ENCODE data around the gene UNC5CL. TPM values are rescaled to one million over a fixed set of nuclear protein-coding genes. Genes with fewer than 3 reads are reported as not detected.

UNC5CL gene
- total and polyA plus RNA-seq, 2 donors (not counting 1 experiment from before 2014, with no cell fraction given), result 0.01 to 0.17 TPM

DNA sequence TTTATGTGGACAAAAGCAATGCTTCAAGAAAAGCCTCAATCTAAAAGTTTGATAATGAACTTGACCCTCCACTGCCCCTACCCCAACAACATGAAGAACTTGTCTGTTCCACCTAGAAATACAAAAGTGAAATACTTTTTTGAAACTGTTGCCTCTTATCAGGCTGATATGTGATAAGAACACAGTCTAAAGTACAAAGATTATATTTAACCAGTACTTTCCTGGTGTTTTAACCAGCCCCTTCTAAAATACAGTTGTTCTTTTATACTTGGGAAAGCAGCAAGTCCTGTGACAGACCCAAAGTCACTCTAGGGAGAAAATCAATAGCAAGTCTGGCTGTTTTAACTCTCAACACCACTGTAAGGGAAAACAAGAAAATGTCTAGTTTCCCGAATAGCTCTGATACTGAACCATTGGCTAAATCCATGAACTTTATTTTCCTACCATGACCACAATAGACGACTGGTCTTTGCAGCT, 26.6 kb upstream of the UNC5CL start:
- no peak overlapping the region for H2AFZ ChIP-seq (ENCODE audit: low read length)
- H3K79me2 ChIP-seq (ENCODE audit: control insufficient read depth, insufficient read depth, low read length), result no peaks in the 10 kb centered on the region
- no peaks in the 10 kb centered on the region for H3K36me3 ChIP-seq (ENCODE audit: control insufficient read depth, insufficient read depth, low read length)
- no peaks in the 10 kb centered on the region for H3K9me3 ChIP-seq (ENCODE audit: control insufficient read depth, insufficient read depth, low read depth, low read length)
- no peak overlapping the region for H3K27ac ChIP-seq (ENCODE audit: insufficient read depth, low read length)
- no peaks in the 10 kb centered on the region for H3K27me3 ChIP-seq (ENCODE audit: control insufficient read depth, insufficient read depth, low read length)
- no peak for DNase-seq (ENCODE audit: low read depth in 2 of 2)
- TF ChIP-seq CTCF (conservative IDR thresholded peaks at IDR 0.05 in 1 of 2, IDR thresholded peaks at IDR 0.05 in 1 of 2; ENCODE audit: low read depth in 1 of 2, low read length in 2 of 2) (no peak), EZH2 (IDR thresholded peaks at IDR 0.05; ENCODE audit: low read length, missing control alignments) (no peak)
- H3K4me3 ChIP-seq (replicated peaks in 1 of 4; ENCODE audit: control extremely low read depth in 1 of 4, insufficient read depth in 1 of 4, low read depth in 3 of 4, low read length in 4 of 4), result no peak overlapping the region
- H3K9ac ChIP-seq (ENCODE audit: insufficient read depth, low read length), result no peak overlapping the region
- H3K4me1 ChIP-seq (ENCODE audit: control insufficient read depth, extremely low read depth, insufficient read depth, low read length), result no peaks in the 10 kb centered on the region
- H4K20me1 ChIP-seq (ENCODE audit: control insufficient read depth, extremely low read depth, insufficient read depth, low read length), result no peaks in the 10 kb centered on the region
- no peak overlapping the region for H3K4me2 ChIP-seq (ENCODE audit: extremely low read depth, insufficient read depth, low read length)

- Histone ChIP-seq H3K27me3 (ENCODE audit: control insufficient read depth, insufficient read depth, low read length) (no peaks in the 10 kb centered on the region), H3K27ac (ENCODE audit: insufficient read depth, low read length) (no peak overlapping the region), H3K4me3 (replicated peaks in 1 of 4; ENCODE audit: control extremely low read depth in 1 of 4, insufficient read depth in 1 of 4, low read depth in 3 of 4, low read length in 4 of 4) (no peak overlapping the region), H3K4me2 (ENCODE audit: extremely low read depth, insufficient read depth, low read length) (no peak overlapping the region), H3K9me3 (ENCODE audit: control insufficient read depth, insufficient read depth, low read depth, low read length) (no peaks in the 10 kb centered on the region), H4K20me1 (ENCODE audit: control insufficient read depth, extremely low read depth, insufficient read depth, low read length) (no peaks in the 10 kb centered on the region), H3K4me1 (ENCODE audit: control insufficient read depth, extremely low read depth, insufficient read depth, low read length) (no peaks in the 10 kb centered on the region), H2AFZ (ENCODE audit: low read length) (no peak overlapping the region), H3K79me2 (ENCODE audit: control insufficient read depth, insufficient read depth, low read length) (no peaks in the 10 kb centered on the region), H3K9ac (ENCODE audit: insufficient read depth, low read length) (no peak overlapping the region), H3K36me3 (ENCODE audit: control insufficient read depth, insufficient read depth, low read length) (no peaks in the 10 kb centered on the region)
- TF ChIP-seq EZH2 (IDR thresholded peaks at IDR 0.05; ENCODE audit: low read length, missing control alignments) (no peak), CTCF (conservative IDR thresholded peaks at IDR 0.05 in 1 of 2, IDR thresholded peaks at IDR 0.05 in 1 of 2; ENCODE audit: low read depth in 1 of 2, low read length in 2 of 2) (no peak)
- DNase-seq (ENCODE audit: low read depth in 2 of 2), result no peak
Measured at GRCh38 chr6:41064841-41065240, 25.8 kb upstream of the UNC5CL start.

GRCh38 chr6:41063884-41064285, 24.9 kb upstream of the UNC5CL start:
- no peaks in the 10 kb centered on the region for H4K20me1 ChIP-seq (ENCODE audit: control insufficient read depth, extremely low read depth, insufficient read depth, low read length)
- no peak overlapping the region for H3K9ac ChIP-seq (ENCODE audit: insufficient read depth, low read length)
- H3K4me3 ChIP-seq (replicated peaks in 1 of 4; ENCODE audit: control extremely low read depth in 1 of 4, insufficient read depth in 1 of 4, low read depth in 3 of 4, low read length in 4 of 4), result no peak overlapping the region
- no peak overlapping the region for H2AFZ ChIP-seq (ENCODE audit: low read length)
- no peaks in the 10 kb centered on the region for H3K36me3 ChIP-seq (ENCODE audit: control insufficient read depth, insufficient read depth, low read length)
- no peak for DNase-seq (ENCODE audit: low read depth in 2 of 2)
- no peaks in the 10 kb centered on the region for H3K27me3 ChIP-seq (ENCODE audit: control insufficient read depth, insufficient read depth, low read length)
- H3K9me3 ChIP-seq (ENCODE audit: control insufficient read depth, insufficient read depth, low read depth, low read length), result no peaks in the 10 kb centered on the region
- no peaks in the 10 kb centered on the region for H3K79me2 ChIP-seq (ENCODE audit: control insufficient read depth, insufficient read depth, low read length)
- no peaks in the 10 kb centered on the region for H3K4me1 ChIP-seq (ENCODE audit: control insufficient read depth, extremely low read depth, insufficient read depth, low read length)
- no peak overlapping the region for H3K27ac ChIP-seq (ENCODE audit: insufficient read depth, low read length)
- no peak overlapping the region for H3K4me2 ChIP-seq (ENCODE audit: extremely low read depth, insufficient read depth, low read length)
- TF ChIP-seq EZH2 (IDR thresholded peaks at IDR 0.05; ENCODE audit: low read length, missing control alignments), result no peak
- no peak for TF ChIP-seq CTCF (conservative IDR thresholded peaks at IDR 0.05 in 1 of 2, IDR thresholded peaks at IDR 0.05 in 1 of 2; ENCODE audit: low read depth in 1 of 2, low read length in 2 of 2)

All from fibroblast of lung (primary cell).